G401 (cell line): Measurements from ENCODE around the gene AKAP1. TPM values are rescaled to one million over a fixed set of nuclear protein-coding genes. Genes with fewer than 3 reads are reported as not detected.
A peak's percentile ranks its signal among the peaks of the same experiment; 100 is the strongest.

Experiments
- DNase-seq: peaks from one replicate; pipeline ENCODE4 v3.0.0-alpha.2; 2015; ENCODE audit warnings: low spot score
- in situ Hi-C: cut with HindIII; loops from 2 replicates; pipeline ENCODE4 v1.10.0; 2016; ENCODE audit warnings: low sequenced_read_pairs, mixed read lengths
- total RNA-seq: library from RNA; depleted of rRNA; stranded (reverse); fragments of >200 nt; shearing (Covaris generic); gene quantifications from 2 replicates; pipeline ENCODE4 v1.2.3, GENCODE V29; 2014

The AKAP1 gene
- total RNA-seq, 1 experiment from 2014 or later = 5.4 TPM

GRCh38 chr17:57071991-57072944, 12.8 kb upstream of the AKAP1 start:
- no peak for DNase-seq
- in situ Hi-C loops = no loop called here

GRCh38 chr17:57073626-57074025, 11.4 kb upstream of the AKAP1 start:
- in situ Hi-C loops = no loop called here

GRCh38 chr17:57075193-57075592, 9.9 kb upstream of the AKAP1 start:
- in situ Hi-C loops = no loop called here
- DNase-seq = no peak

More at GRCh38 chr17:57073626-57074025, 11.4 kb upstream of the AKAP1 start:
- no peak for DNase-seq

GRCh38 chr17:57075785-57076184, 9.3 kb upstream of the AKAP1 start:
- in situ Hi-C loops = no loop called here
- no peak for DNase-seq

- in situ Hi-C loops = no loop called here
- DNase-seq = no peak
These were observed 8.0 kb upstream of the AKAP1 start for GRCh38 chr17:57077000-57077399.

- in situ Hi-C loops = no loop called here
- no peak for DNase-seq
These were observed 6.8 kb upstream of the AKAP1 start for GRCh38 chr17:57078274-57078673.

- in situ Hi-C loops = no loop called here
- no peak for DNase-seq
These were observed 4.3 kb upstream of the AKAP1 start for GRCh38 chr17:57080718-57081117.

- DNase-seq = no peak
- in situ Hi-C loops = no loop called here
These were observed 2.6 kb upstream of the AKAP1 start for GRCh38 chr17:57082441-57082840.

- DNase-seq = no peak
- in situ Hi-C loops = no loop called here
These were observed 665 bp upstream of the AKAP1 start for GRCh38 chr17:57084361-57084801.

GRCh38 chr17:57085448-57086068, 512 bp downstream of the AKAP1 start:
- in situ Hi-C loops = no loop called here
- DNase-seq = peak; percentile 59

- DNase-seq = peak; percentile 61
- in situ Hi-C loops = no loop called here
These were observed 1.3 kb downstream of the AKAP1 start for GRCh38 chr17:57086069-57086930.

- no peak for DNase-seq
- in situ Hi-C loops = no loop called here
These were observed 3.3 kb downstream of the AKAP1 start for GRCh38 chr17:57088298-57088697.

GRCh38 chr17:57089391-57089790, 4.3 kb downstream of the AKAP1 start:
- DNase-seq = no peak
- in situ Hi-C loops = no loop called here

GRCh38 chr17:57090560-57091185, 5.6 kb downstream of the AKAP1 start:
- in situ Hi-C loops = no loop called here
- no peak for DNase-seq

- peak; percentile 93 for DNase-seq
- in situ Hi-C loops = no loop called here
These were observed 6.2 kb downstream of the AKAP1 start for GRCh38 chr17:57091186-57091618.

GRCh38 chr17:57092171-57092570, 7.1 kb downstream of the AKAP1 start:
- in situ Hi-C loops = no loop called here
- peak; percentile 21 for DNase-seq

- in situ Hi-C loops = no loop called here
- peak; percentile 66 for DNase-seq
These were observed 7.7 kb downstream of the AKAP1 start for GRCh38 chr17:57092779-57093178.

GRCh38 chr17:57096472-57097202, 11.6 kb downstream of the AKAP1 start:
- in situ Hi-C loops = no loop called here

More at GRCh38 chr17:57096472-57097202, 11.6 kb downstream of the AKAP1 start:
- DNase-seq = no peak
